Caco-2 (cell line): ENCODE data around the gene SLC7A11. TPM values are rescaled to one million over a fixed set of nuclear protein-coding genes. Genes with fewer than 3 reads are reported as not detected.

Experiments
- BruUV-seq: library from RNA; stranded (reverse); fragments of 400-500 nt; replicated peaks from 2 replicates; lab custom pipeline; 2021; lab: Mats Ljungman, UMichigan
- CTCF ChIA-PET: fragments of 300-600 bp; sonication (Branson Sonifier 250); formaldehyde crosslinking; loops from one replicate; lab custom pipeline; 2022; ENCODE audit warnings: antibody characterized with exemption; lab: Charles Lee
- POLR2A ChIA-PET: fragments of 300-600 bp; sonication (Branson Sonifier 250); formaldehyde crosslinking; loops from one replicate; lab custom pipeline; 2022; ENCODE audit warnings: antibody characterized with exemption; lab: Charles Lee
- DNase-seq, 2 experiments: peaks; one replicate each; pipeline versions ENCODE4 v3.0.0 to v3.0.0-alpha.2; 2020 to 2022
- H3K27me3 ChIP-seq: replicated peaks from 2 replicates; pipeline ENCODE4 v1.6.0; 2011; ENCODE audit warnings: low read length; ENCODE audit not compliant: control insufficient read depth, insufficient read depth
- H3K36me3 ChIP-seq: 2 replicates; pipeline ENCODE4 v1.5.1; 2011; ENCODE audit warnings: low read length; ENCODE audit not compliant: control insufficient read depth, insufficient read depth
- H3K4me1 ChIP-seq: fragments of 250-450 bp; sonication (Bioruptor Pico); 2 replicates; pipeline ENCODE4 v1.5.1; 2020; ENCODE audit warnings: mild to moderate bottlenecking
- H3K4me3 ChIP-seq: 2 replicates; pipeline ENCODE4 v1.5.1; 2011; ENCODE audit warnings: low read depth, mild to moderate bottlenecking, control low read depth, low read length
- H3K9me3 ChIP-seq: fragments of 250-450 bp; sonication (Bioruptor Pico); 2 replicates; pipeline ENCODE4 v1.5.1; 2020; ENCODE audit warnings: mild to moderate bottlenecking, moderate library complexity
- H3K27ac Mint-ChIP-seq: one replicate; pipeline ENCODE4 v1.8.0; 2022; ENCODE audit warnings: mixed read lengths; ENCODE audit not compliant: unreplicated experiment
- H3K27me3 Mint-ChIP-seq: one replicate; pipeline ENCODE4 v1.8.0; 2022; ENCODE audit warnings: mixed read lengths; ENCODE audit not compliant: insufficient read depth, unreplicated experiment
- H3K36me3 Mint-ChIP-seq: one replicate; pipeline ENCODE4 v1.8.0; 2022; ENCODE audit warnings: mild to moderate bottlenecking, mixed read lengths; ENCODE audit not compliant: insufficient read depth, unreplicated experiment
- H3K4me1 Mint-ChIP-seq: one replicate; pipeline ENCODE4 v1.8.0; 2022; ENCODE audit warnings: low read depth, mixed read lengths; ENCODE audit not compliant: unreplicated experiment
- H3K4me3 Mint-ChIP-seq: one replicate; pipeline ENCODE4 v1.8.0; 2022; ENCODE audit warnings: mild to moderate bottlenecking, moderate library complexity, mixed read lengths; ENCODE audit not compliant: unreplicated experiment
- H3K9me3 Mint-ChIP-seq: one replicate; pipeline ENCODE4 v1.8.0; 2022; ENCODE audit warnings: mixed read lengths; ENCODE audit not compliant: unreplicated experiment
- intact Hi-C: fragments of 100-400 bp; cut with micrococcal nuclease; formaldehyde crosslinking; loops from one replicate; pipeline ENCODE4 v1.10.0; 2022; ENCODE audit not compliant: unreplicated experiment
- total RNA-seq: library from RNA; stranded (reverse); gene quantifications from 2 replicates; pipeline ENCODE4 v1.2.3, GENCODE V29; 2022
- TF ChIP-seq, protein P1 (sequence below), 2 experiments: fragments of 200-600 bp in 1 of 2; IDR thresholded peaks; 1 replicate in 1 of 2; 2 replicates in 1 of 2; pipeline versions ENCODE4 v1.5.1 to v1.8.0; 2011 to 2022; ENCODE audit warnings: antibody characterized with exemption in 1 of 2, control low read depth in 1 of 2, inconsistent platforms in 1 of 2, low read depth in 1 of 2, low read length in 1 of 2, mild to moderate bottlenecking in 1 of 2, moderate library complexity in 1 of 2; ENCODE audit not compliant: insufficient read depth in 1 of 2, severe bottlenecking in 1 of 2, unreplicated experiment in 1 of 2

Gene SLC7A11
- total RNA-seq, 1 experiment from 2014 or later = 41.1 TPM

DNA sequence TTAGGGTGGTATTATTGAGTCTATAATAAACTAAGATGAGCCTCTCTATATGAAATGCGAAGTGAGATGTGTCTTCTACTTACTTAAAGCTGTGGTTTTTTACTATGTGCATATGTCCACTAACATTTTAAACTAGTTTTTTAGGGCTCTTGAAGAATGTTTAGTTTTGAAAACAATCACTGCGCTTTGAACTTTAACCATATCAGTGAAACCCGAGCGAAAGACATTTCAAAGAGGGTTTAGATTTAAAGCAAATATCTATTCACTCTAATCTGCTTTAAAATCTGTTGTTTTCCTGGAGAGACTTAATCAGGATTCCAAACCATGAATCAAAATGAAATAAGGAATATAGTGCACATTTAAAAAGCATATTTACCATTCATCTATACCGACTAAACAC is 24.8 kb upstream of the SLC7A11 start:
- no peak overlapping the region for H3K27ac Mint-ChIP-seq
- H3K9me3 Mint-ChIP-seq = no peaks in the 10 kb centered on the region
- POLR2A ChIA-PET = no interaction called here
- H3K36me3 ChIP-seq = no peaks in the 10 kb centered on the region
- H3K4me3 Mint-ChIP-seq = no peak overlapping the region
- no peaks in the 10 kb centered on the region for H3K27me3 Mint-ChIP-seq
- intact Hi-C loops = no loop called here
- H3K36me3 Mint-ChIP-seq = no peaks in the 10 kb centered on the region
- H3K9me3 ChIP-seq = no peaks in the 10 kb centered on the region
- BruUV-seq = no TSS peak
- TF ChIP-seq, protein P1, sequence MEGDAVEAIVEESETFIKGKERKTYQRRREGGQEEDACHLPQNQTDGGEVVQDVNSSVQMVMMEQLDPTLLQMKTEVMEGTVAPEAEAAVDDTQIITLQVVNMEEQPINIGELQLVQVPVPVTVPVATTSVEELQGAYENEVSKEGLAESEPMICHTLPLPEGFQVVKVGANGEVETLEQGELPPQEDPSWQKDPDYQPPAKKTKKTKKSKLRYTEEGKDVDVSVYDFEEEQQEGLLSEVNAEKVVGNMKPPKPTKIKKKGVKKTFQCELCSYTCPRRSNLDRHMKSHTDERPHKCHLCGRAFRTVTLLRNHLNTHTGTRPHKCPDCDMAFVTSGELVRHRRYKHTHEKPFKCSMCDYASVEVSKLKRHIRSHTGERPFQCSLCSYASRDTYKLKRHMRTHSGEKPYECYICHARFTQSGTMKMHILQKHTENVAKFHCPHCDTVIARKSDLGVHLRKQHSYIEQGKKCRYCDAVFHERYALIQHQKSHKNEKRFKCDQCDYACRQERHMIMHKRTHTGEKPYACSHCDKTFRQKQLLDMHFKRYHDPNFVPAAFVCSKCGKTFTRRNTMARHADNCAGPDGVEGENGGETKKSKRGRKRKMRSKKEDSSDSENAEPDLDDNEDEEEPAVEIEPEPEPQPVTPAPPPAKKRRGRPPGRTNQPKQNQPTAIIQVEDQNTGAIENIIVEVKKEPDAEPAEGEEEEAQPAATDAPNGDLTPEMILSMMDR (IDR thresholded peaks at IDR 0.05; ENCODE audit: insufficient read depth in 1 of 2, low read depth in 1 of 2, low read length in 1 of 2, severe bottlenecking in 1 of 2, unreplicated experiment in 1 of 2) = no peak
- no peaks in the 10 kb centered on the region for H3K27me3 ChIP-seq
- H3K4me1 ChIP-seq = peaks cover 15% of the 10 kb centered on the region
- H3K4me1 Mint-ChIP-seq = peaks cover 21% of the 10 kb centered on the region
- CTCF ChIA-PET = no interaction called here
- H3K4me3 ChIP-seq = no peak overlapping the region
- DNase-seq = no peak

DNA sequence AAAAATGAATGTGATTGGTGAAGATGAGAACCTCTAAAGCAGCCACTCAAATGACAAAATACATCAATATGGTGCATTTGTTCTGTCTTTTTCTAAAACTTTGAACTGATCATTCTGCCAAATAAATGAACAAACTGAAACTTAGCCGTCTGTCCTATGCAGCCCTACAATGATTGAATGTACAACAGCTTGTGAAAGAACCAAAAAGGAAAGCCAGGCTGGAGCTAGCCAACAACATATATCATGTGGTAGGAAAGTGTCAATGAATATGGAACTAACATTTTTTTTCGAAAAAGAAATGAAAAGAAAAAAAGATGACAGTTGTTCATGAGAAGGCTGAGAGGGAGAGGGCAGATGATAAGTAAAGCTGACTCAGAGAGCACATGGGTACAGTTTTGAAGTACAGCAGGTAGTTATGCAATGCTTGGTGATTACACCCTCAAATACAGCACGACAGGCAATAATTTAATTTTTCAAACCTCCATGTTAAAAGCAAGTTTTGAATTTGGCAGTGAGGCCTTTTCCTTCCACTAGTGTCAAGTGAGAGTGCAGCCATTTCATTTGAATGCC is 21.2 kb upstream of the SLC7A11 start:
- Histone ChIP-seq H3K36me3 (no peaks in the 10 kb centered on the region), H3K27me3 (no peaks in the 10 kb centered on the region), H3K4me1 (peaks cover 32% of the 10 kb centered on the region), H3K9me3 (no peaks in the 10 kb centered on the region), H3K4me3 (no peak overlapping the region)
- ChIA-PET POLR2A (no interaction called here), CTCF (no interaction called here)
- H3K4me3 Mint-ChIP-seq = no peak overlapping the region
- peaks cover 22% of the 10 kb centered on the region for H3K4me1 Mint-ChIP-seq
- no peaks in the 10 kb centered on the region for H3K9me3 Mint-ChIP-seq
- intact Hi-C loops = no loop called here
- no peaks in the 10 kb centered on the region for H3K36me3 Mint-ChIP-seq
- no TSS peak for BruUV-seq
- no peaks in the 10 kb centered on the region for H3K27me3 Mint-ChIP-seq
- no peak overlapping the region for H3K27ac Mint-ChIP-seq
- no peak for DNase-seq
- TF ChIP-seq, protein P1 (IDR thresholded peaks at IDR 0.05; ENCODE audit: insufficient read depth in 1 of 2, low read depth in 1 of 2, low read length in 1 of 2, severe bottlenecking in 1 of 2, unreplicated experiment in 1 of 2) = no peak

DNA sequence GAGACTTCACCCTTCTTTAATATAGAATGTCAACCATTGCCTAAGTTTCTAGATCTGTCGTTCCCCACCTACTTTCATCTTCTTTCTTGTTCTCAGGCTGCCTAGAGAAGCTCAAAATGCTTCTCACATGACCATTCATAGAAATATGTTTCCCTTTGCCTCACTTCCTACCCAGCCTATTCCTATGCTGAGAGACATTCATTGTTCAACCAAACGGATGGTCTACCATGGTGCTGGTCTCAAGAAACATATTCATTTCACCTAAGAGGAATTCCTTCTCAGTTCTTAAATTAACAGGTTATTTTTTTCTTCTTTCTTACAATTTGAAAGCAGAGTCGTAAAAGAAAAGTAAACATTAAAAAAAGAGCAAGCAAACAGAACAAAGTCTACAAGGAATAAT is 20.3 kb upstream of the SLC7A11 start:
- BruUV-seq = no TSS peak
- peaks cover 32% of the 10 kb centered on the region for H3K4me1 ChIP-seq
- H3K36me3 Mint-ChIP-seq = no peaks in the 10 kb centered on the region
- intact Hi-C loops = no loop called here
- H3K36me3 ChIP-seq = no peaks in the 10 kb centered on the region
- H3K4me3 Mint-ChIP-seq = no peak overlapping the region
- no peaks in the 10 kb centered on the region for H3K9me3 Mint-ChIP-seq
- H3K27me3 Mint-ChIP-seq = no peaks in the 10 kb centered on the region
- DNase-seq = no peak
- ChIA-PET POLR2A (no interaction called here), CTCF (no interaction called here)
- TF ChIP-seq, protein P1 (IDR thresholded peaks at IDR 0.05; ENCODE audit: insufficient read depth in 1 of 2, low read depth in 1 of 2, low read length in 1 of 2, severe bottlenecking in 1 of 2, unreplicated experiment in 1 of 2) = no peak
- no peaks in the 10 kb centered on the region for H3K27me3 ChIP-seq
- peaks cover 16% of the 10 kb centered on the region for H3K4me1 Mint-ChIP-seq
- no peak overlapping the region for H3K4me3 ChIP-seq
- no peak overlapping the region for H3K27ac Mint-ChIP-seq
- no peaks in the 10 kb centered on the region for H3K9me3 ChIP-seq
